C4-2B (cell line): ENCODE data around the gene MAP1LC3B.

Experiments
- CTCF ChIP-seq: fragments of 450-650 bp; conservative IDR thresholded peaks from 2 replicates; pipeline ENCODE4 v1.5.1; 2017; ENCODE audit warnings: mild to moderate bottlenecking
- ZFX ChIP-seq: fragments of 450-650 bp; IDR thresholded peaks from 2 replicates; pipeline ENCODE4 v1.6.1; 2017

- no peak for TF ChIP-seq CTCF
- no peak for TF ChIP-seq ZFX
Measured at GRCh38 chr16:87371261-87371866, 20.8 kb upstream of the MAP1LC3B start.
